Measurements from ENCODE around the gene SHISA5.

The SHISA5 gene

GRCh38 chr3:48518638-48519276, 14.8 kb upstream of the SHISA5 start:
- no peak overlapping the region for H3K4me3 ChIP-seq (ENCODE audit: low read depth in 1 of 2, low read length in 2 of 2)

GRCh38 chr3:48518069-48518468, 14.1 kb upstream of the SHISA5 start:
- H3K9ac ChIP-seq (ENCODE audit: low read depth, low read length) = no peak overlapping the region
- TF ChIP-seq EZH2 (IDR thresholded peaks at IDR 0.05; ENCODE audit: borderline replicate concordance, low read depth, low read length, severe bottlenecking) (no peak), CTCF (IDR thresholded peaks at IDR 0.05; ENCODE audit: borderline replicate concordance, extremely low read depth, low read length, poor library complexity, severe bottlenecking) (no peak)
- no peak for ATAC-seq (ENCODE audit: insufficient read depth, low read depth)
- H3K4me2 ChIP-seq (ENCODE audit: insufficient read depth, low read length) = no peak overlapping the region
- peaks cover 24% of the 10 kb centered on the region for H4K20me1 ChIP-seq (ENCODE audit: insufficient read depth, low read length)
- DNase-seq = no peak
- H3K79me2 ChIP-seq (ENCODE audit: insufficient read depth, low read length) = no peaks in the 10 kb centered on the region
- H2AFZ ChIP-seq (ENCODE audit: low read depth, low read length) = no peak overlapping the region
- no peaks in the 10 kb centered on the region for H3K27me3 ChIP-seq (ENCODE audit: insufficient read depth, low read length, poor library complexity)
- no peak overlapping the region for H3K27ac ChIP-seq (ENCODE audit: low read length)
- peaks cover 13% of the 10 kb centered on the region for H3K4me1 ChIP-seq (ENCODE audit: insufficient read depth, low read length)
- no peaks in the 10 kb centered on the region for H3K9me3 ChIP-seq (ENCODE audit: insufficient read depth, low read length, severe bottlenecking)
- no peaks in the 10 kb centered on the region for H3K36me3 ChIP-seq (ENCODE audit: insufficient read depth, low read length)
- no peak overlapping the region for H3K4me3 ChIP-seq (ENCODE audit: low read depth in 1 of 2, low read length in 2 of 2)

More at GRCh38 chr3:48518638-48519276, 14.8 kb upstream of the SHISA5 start:
- H3K27me3 ChIP-seq (ENCODE audit: insufficient read depth, low read length, poor library complexity) = no peaks in the 10 kb centered on the region
- H3K9ac ChIP-seq (ENCODE audit: low read depth, low read length) = no peak overlapping the region
- peaks cover 24% of the 10 kb centered on the region for H4K20me1 ChIP-seq (ENCODE audit: insufficient read depth, low read length)
- H3K79me2 ChIP-seq (ENCODE audit: insufficient read depth, low read length) = no peaks in the 10 kb centered on the region
- H3K9me3 ChIP-seq (ENCODE audit: insufficient read depth, low read length, severe bottlenecking) = no peaks in the 10 kb centered on the region
- H3K27ac ChIP-seq (ENCODE audit: low read length) = no peak overlapping the region
- H3K4me2 ChIP-seq (ENCODE audit: insufficient read depth, low read length) = no peak overlapping the region
- DNase-seq (no peak), ATAC-seq (ENCODE audit: insufficient read depth, low read depth) (no peak)
- H2AFZ ChIP-seq (ENCODE audit: low read depth, low read length) = no peak overlapping the region
- no peak for TF ChIP-seq CTCF (IDR thresholded peaks at IDR 0.05; ENCODE audit: borderline replicate concordance, extremely low read depth, low read length, poor library complexity, severe bottlenecking)
- TF ChIP-seq EZH2 (IDR thresholded peaks at IDR 0.05; ENCODE audit: borderline replicate concordance, low read depth, low read length, severe bottlenecking) = no peak
- peaks cover 13% of the 10 kb centered on the region for H3K4me1 ChIP-seq (ENCODE audit: insufficient read depth, low read length)
- H3K36me3 ChIP-seq (ENCODE audit: insufficient read depth, low read length) = no peaks in the 10 kb centered on the region

- no peak overlapping the region for H3K9ac ChIP-seq (ENCODE audit: low read depth, low read length)
- H3K27ac ChIP-seq (ENCODE audit: low read length) = no peak overlapping the region
- ATAC-seq (ENCODE audit: insufficient read depth, low read depth) (peak; percentile 29; the same call in 2 of the 3 replicates), DNase-seq (peak; percentile 48)
- H3K27me3 ChIP-seq (ENCODE audit: insufficient read depth, low read length, poor library complexity) = peaks cover 1% of the 10 kb centered on the region
- peaks cover 13% of the 10 kb centered on the region for H3K4me1 ChIP-seq (ENCODE audit: insufficient read depth, low read length)
- H3K4me3 ChIP-seq (ENCODE audit: low read depth in 1 of 2, low read length in 2 of 2) = no peak overlapping the region
- H3K9me3 ChIP-seq (ENCODE audit: insufficient read depth, low read length, severe bottlenecking) = no peaks in the 10 kb centered on the region
- H3K4me2 ChIP-seq (ENCODE audit: insufficient read depth, low read length) = no peak overlapping the region
- peaks cover 24% of the 10 kb centered on the region for H4K20me1 ChIP-seq (ENCODE audit: insufficient read depth, low read length)
- H3K79me2 ChIP-seq (ENCODE audit: insufficient read depth, low read length) = no peaks in the 10 kb centered on the region
- TF ChIP-seq EZH2 (IDR thresholded peaks at IDR 0.05; ENCODE audit: borderline replicate concordance, low read depth, low read length, severe bottlenecking) (no peak), CTCF (IDR thresholded peaks at IDR 0.05; ENCODE audit: borderline replicate concordance, extremely low read depth, low read length, poor library complexity, severe bottlenecking) (no peak)
- H3K36me3 ChIP-seq (ENCODE audit: insufficient read depth, low read length) = no peaks in the 10 kb centered on the region
- no peak overlapping the region for H2AFZ ChIP-seq (ENCODE audit: low read depth, low read length)
These were observed 12.6 kb upstream of the SHISA5 start for GRCh38 chr3:48516571-48516970.
